Forelimb muscle (tissue), 1 donor: ENCODE data around the gene ZNF133. TPM values are rescaled to one million over a fixed set of nuclear protein-coding genes. Genes with fewer than 3 reads are reported as not detected.
"Not testable (repeated sequence)": the region's sequence is repeated elsewhere in the genome, so short reads cannot be mapped to it uniquely, and the experiment has no call there.

Experiments used
- DNase-seq: peaks from one replicate; pipeline ENCODE4 v3.0.0-alpha.2; 2013; ENCODE audit warnings: low read depth
- polyA plus RNA-seq: library from polyadenylated mRNA; unstranded; fragments of 120-200 nt; gene quantifications from one replicate; pipeline ENCODE4 v1.2.1, GENCODE V29; 2013; ENCODE audit not compliant: insufficient read length

Gene ZNF133
- polyA plus RNA-seq, 1 donor, result 15.9 TPM

DNA sequence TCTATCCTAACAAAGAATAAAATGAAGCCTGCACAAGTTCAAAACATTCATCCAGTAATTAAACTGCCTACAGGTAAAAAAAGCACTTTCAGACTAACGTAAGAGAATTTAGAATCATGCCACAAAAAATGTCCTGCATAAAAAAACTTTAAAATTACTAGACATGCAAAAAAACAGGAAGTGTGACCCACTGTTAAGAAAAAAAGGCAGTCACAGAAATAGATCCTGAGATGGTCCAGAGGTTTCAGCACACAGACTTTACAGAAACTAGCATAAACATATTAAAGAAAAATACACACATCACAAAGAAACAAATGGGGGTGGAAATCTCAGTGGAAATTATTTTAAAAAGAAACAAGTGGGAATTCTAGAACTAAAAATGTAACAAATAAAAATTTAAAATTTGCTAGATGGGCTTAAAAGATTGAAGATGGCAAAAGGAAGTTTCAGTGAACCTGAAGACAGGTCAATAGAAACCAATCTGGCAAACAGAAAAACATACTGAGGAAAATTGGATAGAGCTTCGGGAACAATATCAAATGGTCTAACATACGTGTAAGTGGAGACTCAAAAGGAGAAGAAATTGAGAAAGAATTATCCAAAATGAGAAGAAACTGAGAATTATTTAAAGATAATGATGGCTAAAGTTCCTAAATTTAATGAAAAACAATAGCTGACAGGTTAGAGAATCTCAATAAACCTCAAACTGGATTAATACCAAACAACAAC, 3.4 kb upstream of the ZNF133 start:
- no peak for DNase-seq

DNA sequence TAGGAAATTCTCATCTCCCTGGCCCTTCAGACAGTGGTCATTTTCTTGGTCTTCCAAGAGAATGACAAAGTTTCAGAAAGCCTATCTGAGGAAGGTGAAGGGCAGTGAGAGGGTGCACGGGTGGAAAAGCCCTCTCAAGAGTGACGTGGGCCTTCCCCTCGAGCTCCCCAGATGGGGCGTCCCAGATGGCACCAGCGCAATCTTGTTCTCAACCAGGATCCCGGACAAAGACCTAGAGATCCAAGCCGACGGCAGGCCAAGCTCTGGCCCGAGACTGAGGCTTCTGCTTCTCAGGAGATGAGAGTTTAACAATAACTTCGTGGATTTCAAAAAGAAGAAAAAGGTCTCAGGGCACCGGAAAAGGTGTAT, 797 bp upstream of the ZNF133 start:
- DNase-seq, result no peak

DNA sequence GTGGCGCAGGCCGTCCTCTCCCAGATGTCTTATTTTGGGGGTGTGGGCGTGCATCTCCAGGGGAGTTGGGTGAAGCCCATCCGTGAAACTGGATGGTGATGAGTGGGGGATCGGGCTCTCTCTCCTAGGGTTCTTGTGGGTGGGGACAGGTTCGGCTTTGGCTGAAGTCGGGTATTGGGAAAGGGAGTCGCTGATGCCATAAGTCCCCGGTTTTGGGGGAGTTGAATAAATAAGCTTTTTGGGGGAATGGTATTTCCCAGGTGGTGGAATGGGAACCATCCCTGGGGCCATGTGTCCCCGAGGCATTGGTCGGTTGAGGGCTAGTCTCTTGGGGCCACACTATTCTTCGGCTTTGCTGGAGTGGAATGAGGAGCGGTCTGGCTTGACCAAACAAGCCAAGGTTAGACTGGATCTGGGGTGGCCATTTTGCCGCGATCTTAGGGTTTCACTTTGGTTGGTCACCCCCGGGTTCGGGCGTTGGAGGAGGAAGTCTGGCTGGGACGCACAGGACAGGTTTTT, 481 bp downstream of the ZNF133 start:
- DNase-seq, result no peak

DNA sequence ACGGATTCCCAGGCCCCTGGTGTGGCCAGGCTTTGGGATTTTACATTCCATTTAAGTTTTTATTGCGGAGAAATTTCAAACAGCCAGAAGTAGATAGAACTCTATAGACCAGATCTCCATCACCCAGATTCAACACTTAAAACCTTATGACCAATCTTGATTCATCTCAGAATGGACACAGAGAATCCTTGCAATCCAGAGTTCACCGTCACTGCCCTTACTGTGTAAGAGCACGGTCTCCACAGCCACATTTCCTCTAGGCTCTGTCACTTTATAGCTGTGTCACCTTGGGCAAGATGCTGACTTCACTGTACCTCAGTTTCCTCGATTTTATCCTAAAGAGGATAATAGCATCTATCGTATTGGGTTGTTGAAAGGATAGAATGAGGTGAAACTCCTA, 979 bp downstream of the ZNF133 start:
- no peak for DNase-seq

DNA sequence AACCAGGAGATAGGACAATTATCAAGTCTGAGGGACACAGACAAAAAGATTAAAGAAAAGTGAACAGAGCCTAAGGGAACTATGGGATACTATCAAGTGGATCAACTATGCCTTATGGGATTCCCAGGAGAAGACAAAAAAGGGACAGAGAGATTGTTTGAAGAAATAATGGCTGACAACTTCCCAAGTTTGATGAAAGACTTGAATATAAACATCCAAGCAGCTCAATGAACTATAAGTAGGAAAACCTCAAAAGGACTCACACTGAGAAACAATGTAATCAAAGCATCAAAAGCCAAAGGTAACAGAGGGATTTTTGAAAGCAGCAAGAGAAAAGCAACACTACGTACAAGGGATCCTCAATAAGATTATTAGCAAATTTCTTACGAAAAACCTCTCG, 11.0 kb downstream of the ZNF133 start:
- DNase-seq, result no peak

DNA sequence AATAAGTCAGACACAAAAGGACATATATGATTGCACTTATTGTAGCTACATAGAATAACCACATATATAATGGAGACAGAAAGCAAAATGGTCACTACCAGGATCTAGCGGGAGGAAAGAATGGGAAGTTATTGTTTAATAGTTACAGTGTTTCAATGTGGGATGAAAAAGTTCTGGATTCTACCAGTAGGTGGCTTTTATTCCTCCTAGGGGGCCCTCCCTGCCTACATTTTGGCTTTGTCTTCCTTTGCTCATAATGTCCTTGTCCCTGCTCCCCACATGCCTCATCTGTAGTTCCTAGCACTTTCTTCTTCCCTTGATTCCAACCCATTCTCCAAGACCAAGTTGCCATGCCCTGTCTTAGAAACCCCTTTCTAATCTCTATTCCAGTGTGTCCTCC, 16.3 kb downstream of the ZNF133 start:
- DNase-seq, result no peak

DNA sequence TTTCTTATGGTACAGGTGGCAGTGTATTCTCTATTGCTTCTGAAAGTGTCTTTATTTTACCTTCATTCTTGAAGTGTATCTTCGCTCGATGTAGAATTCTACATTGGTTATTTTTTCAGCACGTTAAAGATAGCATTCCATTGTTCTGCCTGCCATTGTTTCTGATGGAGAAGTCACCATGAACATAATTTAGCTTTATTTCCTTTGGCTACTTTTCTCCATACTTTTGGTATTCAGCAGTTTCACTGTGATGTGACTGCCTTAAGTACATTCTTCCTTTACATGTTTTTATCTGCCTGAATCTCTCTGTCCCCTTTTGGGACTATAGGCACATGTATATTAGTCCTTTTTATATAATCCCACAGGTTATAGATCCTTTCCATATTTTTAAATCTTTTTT, 19.0 kb downstream of the ZNF133 start:
- no peak for DNase-seq

DNA sequence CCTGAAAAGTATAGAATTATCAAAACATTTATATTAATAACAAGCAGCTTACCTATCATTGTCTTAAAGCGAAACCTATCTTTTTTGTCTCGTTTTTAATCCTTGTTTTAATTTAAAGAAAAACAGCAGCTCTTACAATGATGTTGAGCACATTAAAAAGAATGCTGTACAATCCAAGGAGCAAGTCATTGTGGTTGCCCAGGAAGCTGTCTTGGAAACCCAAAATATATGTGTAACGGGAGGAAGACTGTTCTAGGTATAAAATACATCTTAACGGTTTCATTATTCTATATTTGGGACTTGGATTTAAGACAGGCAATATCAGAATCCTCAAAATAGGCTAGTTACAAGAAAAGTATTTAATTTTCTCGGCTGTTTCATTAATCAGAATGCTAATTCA, 21.7 kb downstream of the ZNF133 start:
- no peak for DNase-seq

DNA sequence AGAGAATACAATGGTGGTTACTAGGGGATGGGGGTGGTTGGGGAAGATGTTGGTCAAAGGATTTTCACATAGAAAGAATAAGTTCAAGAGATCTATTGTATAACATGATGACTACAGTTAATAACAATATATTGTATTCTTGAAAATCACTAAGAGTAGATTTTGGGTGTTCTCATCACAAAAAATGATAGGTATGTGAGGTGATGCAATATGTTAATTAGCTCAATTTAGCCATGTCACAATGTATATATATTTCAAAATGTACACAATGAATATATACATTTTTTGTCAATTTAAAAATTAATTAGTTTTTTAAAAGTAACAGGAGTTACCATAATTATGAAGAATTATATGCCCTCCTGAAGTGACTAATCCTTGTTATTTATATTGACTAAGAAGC, 22.3 kb downstream of the ZNF133 start:
- no peak for DNase-seq

DNA sequence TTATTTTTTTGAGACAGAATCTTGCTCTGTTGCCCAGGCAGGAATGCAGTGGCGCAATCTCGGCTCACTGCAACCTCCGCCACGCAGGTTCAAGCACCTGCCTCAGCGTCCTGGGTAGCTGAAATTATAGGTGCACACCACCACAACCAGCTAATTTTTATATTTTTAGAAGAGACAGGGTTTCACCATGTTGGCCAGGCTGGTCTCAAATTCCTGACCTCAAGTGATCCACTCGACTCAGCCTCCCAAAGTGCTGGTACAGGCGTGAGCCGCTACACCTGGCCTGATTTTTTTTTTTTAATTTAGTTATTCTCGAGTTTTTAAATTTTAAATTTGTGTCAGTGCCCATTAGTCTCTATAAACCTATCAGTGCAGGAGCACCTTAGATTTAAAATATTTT, 24.4 kb downstream of the ZNF133 start:
- no peak for DNase-seq

DNA sequence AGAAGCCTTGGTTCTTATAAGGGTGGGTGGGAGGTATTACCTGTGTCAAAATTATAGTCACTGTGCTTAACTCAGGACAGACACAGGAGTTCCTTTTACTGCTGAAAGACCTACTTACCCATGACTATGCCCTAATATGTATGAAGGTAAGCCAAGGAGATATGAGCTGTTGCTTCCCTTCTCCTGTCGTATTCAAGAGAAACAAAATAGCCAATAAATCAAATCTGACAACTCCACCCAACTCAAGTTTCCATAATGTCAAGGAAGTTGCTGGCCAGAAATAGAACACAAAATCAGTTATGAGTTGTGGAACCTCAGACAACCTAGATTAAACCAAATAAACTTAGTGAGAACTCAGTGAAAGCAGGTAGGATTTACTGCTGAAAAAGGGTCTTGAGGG, 25.1 kb downstream of the ZNF133 start:
- no peak for DNase-seq

DNA sequence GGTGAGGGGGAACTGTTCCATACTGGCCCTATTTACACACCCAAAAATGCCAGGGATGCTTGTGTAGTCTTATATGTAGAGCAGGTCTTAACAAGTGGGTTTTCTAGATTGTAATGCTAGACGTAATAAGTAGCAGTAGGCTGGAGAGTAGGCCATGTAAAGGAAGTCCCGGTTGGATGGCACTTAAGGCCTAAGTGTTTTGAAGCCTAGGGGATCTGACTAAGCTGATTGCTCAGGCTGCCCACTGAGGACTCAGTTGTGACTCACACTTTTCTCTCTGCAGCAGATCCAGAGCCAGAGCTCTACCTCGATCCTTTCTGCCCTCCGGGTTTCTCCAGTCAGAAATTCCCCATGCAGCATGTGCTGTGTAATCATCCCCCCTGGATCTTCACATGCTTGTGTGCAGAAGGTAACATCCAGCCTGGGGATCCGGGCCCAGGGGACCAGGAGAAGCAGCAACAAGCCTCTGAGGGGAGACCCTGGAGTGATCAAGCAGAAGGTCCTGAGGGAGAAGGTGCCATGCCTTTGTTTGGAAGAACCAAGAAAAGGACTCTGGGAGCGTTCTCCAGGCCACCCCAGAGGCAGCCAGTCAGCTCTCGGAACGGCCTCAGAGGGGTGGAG, 26.6 kb downstream of the ZNF133 start:
- DNase-seq, result no peak

DNA sequence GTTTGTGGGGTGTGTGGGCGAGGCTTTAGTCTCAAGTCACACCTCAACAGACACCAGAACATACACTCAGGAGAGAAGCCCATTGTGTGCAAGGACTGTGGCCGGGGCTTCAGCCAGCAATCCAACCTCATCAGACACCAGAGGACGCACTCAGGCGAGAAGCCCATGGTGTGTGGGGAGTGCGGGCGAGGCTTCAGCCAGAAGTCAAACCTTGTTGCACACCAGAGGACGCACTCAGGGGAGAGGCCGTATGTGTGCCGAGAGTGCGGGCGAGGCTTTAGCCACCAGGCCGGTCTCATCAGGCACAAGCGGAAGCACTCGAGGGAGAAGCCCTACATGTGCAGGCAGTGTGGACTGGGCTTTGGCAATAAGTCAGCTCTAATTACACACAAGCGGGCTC, 27.8 kb downstream of the ZNF133 start:
- DNase-seq, result no peak

DNA sequence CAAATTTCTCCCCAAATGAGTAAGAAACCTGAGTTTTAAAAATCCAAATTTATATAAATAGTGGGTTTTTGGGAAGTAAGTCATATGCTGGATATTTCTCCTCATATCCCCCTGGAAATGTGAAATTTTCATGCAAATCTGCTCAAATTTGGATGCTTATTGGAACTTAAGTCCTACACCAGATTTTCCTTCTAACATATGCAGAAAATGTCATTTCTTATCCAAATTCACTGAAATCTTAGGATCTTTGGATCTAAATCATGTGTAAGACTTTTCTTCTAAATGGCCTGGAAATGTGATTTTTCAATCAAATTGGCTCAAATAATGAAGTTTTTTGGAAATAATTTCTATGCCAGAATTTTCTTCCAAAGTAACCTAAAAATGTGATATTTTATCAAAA, 33.0 kb downstream of the ZNF133 start:
- DNase-seq, result no peak

DNA sequence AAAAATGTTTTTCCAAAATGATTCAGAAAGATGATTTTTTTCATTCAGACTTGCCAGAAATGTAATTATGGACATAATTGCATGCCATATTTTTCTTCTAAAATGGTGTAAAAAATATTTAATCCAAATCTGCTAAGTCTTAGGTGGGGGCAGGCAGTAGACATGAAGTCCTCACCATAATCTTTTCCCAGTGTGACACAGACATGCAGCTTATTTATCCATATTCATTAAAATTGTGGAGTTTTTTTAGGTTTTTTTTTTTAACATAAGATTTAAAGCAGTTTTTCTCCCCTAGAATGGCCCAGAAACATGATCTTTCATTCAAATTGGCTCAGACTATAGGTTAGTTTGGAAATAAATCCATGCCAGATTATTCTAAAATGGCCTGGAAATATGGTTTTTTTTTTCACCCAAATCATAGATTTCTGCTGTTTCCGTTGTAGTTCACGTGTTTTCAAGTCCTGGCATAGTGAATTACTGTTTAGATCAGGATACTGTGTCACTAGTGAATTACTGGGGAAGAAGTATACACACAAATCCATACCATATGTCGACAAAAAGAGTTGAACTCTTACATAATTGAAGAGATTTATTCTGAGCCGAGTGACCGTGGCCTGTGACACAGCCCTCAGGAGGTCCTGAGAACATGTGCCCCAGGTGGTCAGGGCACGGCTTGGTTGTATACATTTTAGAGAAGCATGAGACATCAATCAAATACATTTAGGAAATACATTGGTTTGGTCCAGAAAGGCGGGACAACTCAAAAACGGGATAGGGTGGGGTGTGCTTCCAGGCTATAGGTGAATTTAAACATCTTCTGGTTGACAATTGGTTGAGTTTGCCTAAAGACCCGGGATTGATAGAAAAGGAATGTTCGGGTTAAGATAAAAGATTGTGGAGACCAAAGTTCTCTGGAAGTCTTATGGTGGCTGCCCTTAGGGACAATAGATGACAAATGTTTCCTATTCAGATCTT, 33.9 kb downstream of the ZNF133 start:
- DNase-seq, result no peak

DNA sequence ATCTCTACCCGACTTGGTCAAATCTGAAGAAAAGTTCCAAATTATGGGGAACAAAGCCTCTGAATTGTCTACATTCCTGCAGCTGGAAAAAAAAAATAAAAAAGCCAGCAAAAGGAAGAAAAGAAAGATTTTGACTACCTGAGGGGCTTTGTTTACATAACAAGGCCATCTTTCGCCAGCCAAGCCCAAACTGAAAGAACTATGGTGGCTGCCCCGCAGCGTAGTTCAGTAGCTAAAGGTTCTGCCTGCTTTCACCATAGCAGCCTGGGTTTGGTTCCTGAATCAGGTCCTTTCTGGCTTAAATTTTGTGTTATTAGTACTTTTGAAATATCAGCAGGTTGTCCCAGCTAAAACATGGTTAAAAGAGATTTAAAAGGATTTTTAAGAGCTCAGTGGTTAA, 35.4 kb downstream of the ZNF133 start:
- no peak for DNase-seq

DNA sequence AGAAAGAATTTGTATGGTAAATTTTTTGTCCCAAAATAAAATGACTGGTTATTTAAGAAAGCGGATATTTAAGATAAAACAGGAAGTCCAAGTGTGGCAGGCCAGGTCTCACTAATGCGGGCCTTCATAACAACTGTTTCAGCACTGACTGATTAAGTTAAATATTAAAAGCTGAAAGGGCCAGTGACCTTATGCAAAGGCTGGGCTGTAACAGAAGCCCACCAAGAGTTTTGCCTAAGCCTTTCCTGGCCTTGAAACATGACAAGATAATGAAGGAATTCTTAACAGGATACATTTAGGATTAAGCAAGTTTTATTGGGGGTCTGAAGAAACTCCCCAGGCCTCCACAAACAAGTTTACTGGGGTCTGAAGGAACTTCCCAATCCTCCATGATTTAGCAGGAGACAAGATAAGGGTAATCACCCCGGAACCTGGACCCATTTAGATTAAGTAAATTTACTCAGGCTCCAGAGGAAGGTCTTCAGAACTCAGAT, 36.3 kb downstream of the ZNF133 start:
- no peak for DNase-seq

DNA sequence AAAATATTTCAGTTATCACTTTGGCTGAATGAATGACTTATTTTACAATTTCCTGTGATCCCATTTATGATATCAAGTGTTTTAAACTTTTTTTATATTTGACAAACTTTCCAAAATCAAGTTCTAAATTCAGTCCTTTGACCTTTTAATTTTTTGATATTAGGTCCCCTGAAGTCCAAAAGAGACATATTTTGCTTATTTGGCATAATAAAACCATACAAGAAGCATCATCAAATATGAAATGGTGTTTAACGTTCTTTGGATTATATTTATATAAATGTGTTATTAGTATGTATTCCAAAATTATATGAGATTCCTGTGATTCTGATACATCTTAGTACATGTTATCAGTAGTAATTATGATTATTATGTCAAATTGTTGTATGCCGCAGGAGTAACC, 38.7 kb downstream of the ZNF133 start:
- DNase-seq, result no peak

DNA sequence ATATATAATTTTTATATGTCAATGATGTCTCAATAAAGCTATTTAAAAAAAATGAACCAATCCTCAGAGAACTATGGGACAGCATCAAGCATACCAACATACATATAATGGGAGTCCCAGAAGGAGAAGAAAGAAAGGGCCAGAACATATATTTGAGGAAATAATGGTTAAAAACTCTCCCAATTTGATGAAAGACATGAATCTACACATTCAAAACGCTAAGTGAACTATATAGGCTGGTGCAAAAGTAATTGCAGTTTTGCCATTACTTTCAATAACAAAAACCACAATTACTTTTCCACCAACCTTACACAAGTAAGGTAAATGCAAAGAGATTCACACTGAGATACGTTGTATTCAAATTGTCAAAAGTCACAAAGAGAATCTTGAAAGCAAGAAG, 43.4 kb downstream of the ZNF133 start:
- no peak for DNase-seq

DNA sequence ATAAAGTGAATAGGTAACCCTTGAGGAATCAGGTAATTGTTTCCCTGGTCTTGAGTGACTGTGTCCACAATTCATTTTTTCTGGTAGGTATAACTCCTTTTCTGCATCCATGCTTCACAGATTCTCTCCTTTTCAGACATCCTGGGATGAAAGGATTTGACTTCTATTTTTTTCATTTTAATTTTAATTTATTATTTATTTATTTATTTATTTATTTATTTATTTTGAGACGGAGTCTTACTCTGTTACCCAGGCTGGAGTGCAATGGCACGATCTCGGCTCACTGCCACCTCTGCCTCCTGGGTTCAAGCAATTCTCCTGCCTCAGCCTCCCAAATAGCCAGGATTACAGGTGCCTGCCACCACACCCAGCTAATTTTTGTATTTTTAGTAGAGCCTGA, 61.4 kb downstream of the ZNF133 start:
- not testable (repeated sequence) for DNase-seq

DNA sequence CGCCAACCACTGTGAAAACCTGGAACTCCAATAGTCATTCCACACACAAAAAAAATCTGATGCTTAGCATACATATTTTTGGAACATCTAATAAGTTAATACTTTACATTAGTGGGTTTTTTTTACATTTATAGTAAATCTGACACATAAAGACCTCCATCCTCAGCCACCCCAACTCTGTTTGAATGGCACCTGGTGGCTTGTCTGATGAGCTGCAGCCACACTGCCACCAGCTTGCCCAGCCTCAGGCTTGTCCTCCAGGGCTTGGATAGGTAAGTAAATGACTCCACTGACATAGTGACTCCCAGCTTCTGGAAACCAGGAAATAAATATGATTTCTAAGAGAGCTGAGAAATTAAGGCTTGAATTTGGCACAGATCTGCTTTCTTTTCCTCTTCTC, 71.5 kb downstream of the ZNF133 start:
- DNase-seq, result no peak

DNA sequence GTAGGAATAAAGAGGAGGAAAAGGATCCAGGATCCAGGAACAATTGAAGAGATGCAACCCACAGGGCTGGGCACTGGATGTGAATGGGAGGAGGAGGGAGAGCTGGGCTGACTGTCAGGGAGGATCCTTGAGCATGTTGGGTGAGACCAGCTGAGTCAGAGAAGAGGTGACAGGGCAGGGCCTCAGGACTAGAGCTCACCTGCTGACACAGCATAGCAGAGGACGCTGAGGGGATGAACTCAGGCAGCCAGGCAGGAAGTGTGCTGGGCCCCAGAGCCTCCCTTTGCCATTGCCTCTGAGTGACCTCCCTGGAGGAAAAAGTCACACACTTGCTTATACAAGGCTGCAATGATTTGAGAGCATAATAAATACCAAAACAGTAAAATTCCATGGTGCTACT, 72.3 kb downstream of the ZNF133 start:
- no peak for DNase-seq
